ENCODE data around the gene C19orf18.
"Not testable (repeated sequence)": the region's sequence is repeated elsewhere in the genome, so short reads cannot be mapped to it uniquely, and the experiment has no call there.

The C19orf18 gene

GRCh38 chr19:57974434-57974833 lies at the start of gene C19orf18:
C19orf18 (minus strand) TSS chr19:57974534; CDS start chr19:57974432, 102 bp downstream.
- DNase-seq (ENCODE audit: low spot score), result no peak

- no peak for DNase-seq (ENCODE audit: low spot score)
These were observed 47.9 kb upstream of the C19orf18 start for GRCh38 chr19:58022283-58022660.

- peak; percentile 81 for DNase-seq (ENCODE audit: low spot score)
These were observed 47.4 kb upstream of the C19orf18 start for GRCh38 chr19:58021541-58022282.

GRCh38 chr19:58020129-58020528 lies 45.8 kb upstream of the C19orf18 start:
- DNase-seq (ENCODE audit: low spot score), result no peak

GRCh38 chr19:58014141-58014540 lies 39.8 kb upstream of the C19orf18 start:
- DNase-seq (ENCODE audit: low spot score), result no peak

GRCh38 chr19:58010507-58010906 lies 36.2 kb upstream of the C19orf18 start:
- DNase-seq (ENCODE audit: low spot score), result no peak

- DNase-seq (ENCODE audit: low spot score), result peak; percentile 86
These were observed 35.5 kb upstream of the C19orf18 start for GRCh38 chr19:58009666-58010301.

- no peak for DNase-seq (ENCODE audit: low spot score)
These were observed 34.9 kb upstream of the C19orf18 start for GRCh38 chr19:58009301-58009665.

- DNase-seq (ENCODE audit: low spot score), result not testable (repeated sequence)
These were observed 34.5 kb upstream of the C19orf18 start for GRCh38 chr19:58008877-58009276.

GRCh38 chr19:58007285-58007684 lies 33.0 kb upstream of the C19orf18 start:
- no peak for DNase-seq (ENCODE audit: low spot score)

GRCh38 chr19:58003174-58003828 lies 29.0 kb upstream of the C19orf18 start:
- no peak for DNase-seq (ENCODE audit: low spot score)

- peak; percentile 96 for DNase-seq (ENCODE audit: low spot score)
These were observed 28.2 kb upstream of the C19orf18 start, which contains the start of gene ZNF606 for GRCh38 chr19:58002384-58003173. ZNF606 (minus strand) TSS chr19:58002820; CDS start chr19:58001319, 1,501 bp downstream.

GRCh38 chr19:58001895-58002369 lies 27.6 kb upstream of the C19orf18 start:
- DNase-seq (ENCODE audit: low spot score), result no peak

- DNase-seq (ENCODE audit: low spot score), result no peak
These were observed 26.3 kb upstream of the C19orf18 start for GRCh38 chr19:58000677-58001076.

GRCh38 chr19:57992841-57993240 lies 18.5 kb upstream of the C19orf18 start:
- no peak for DNase-seq (ENCODE audit: low spot score)

GRCh38 chr19:57978586-57979289 lies 4.4 kb upstream of the C19orf18 start:
- no peak for DNase-seq (ENCODE audit: low spot score)

- DNase-seq (ENCODE audit: low spot score), result no peak
These were observed 9.6 kb downstream of the C19orf18 start for GRCh38 chr19:57964761-57965160.

GRCh38 chr19:57961785-57962184 lies 12.5 kb downstream of the C19orf18 start:
- DNase-seq (ENCODE audit: low spot score), result no peak

GRCh38 chr19:57954996-57955395 lies 19.3 kb downstream of the C19orf18 start:
- no peak for DNase-seq (ENCODE audit: low spot score)

- no peak for DNase-seq (ENCODE audit: low spot score)
These were observed 24.6 kb downstream of the C19orf18 start for GRCh38 chr19:57949702-57950101.

GRCh38 chr19:57949296-57949695 lies 25.0 kb downstream of the C19orf18 start:
- no peak for DNase-seq (ENCODE audit: low spot score)
